Neural progenitor cell (in vitro differentiated cells): ENCODE data around the gene SMARCC1.

Experiments used
- CTCF ChIP-seq: fragments of 200-600 bp; sonication (generic); IDR thresholded peaks from 2 replicates; pipeline ENCODE4 v1.5.1; 2017; ENCODE audit warnings: antibody characterized with exemption, mild to moderate bottlenecking
- EZH2 ChIP-seq: fragments of 200-600 bp; sonication (generic); IDR thresholded peaks from 2 replicates; pipeline ENCODE4 v1.6.1; 2017; ENCODE audit warnings: antibody characterized with exemption, mild to moderate bottlenecking, moderate library complexity

- TF ChIP-seq CTCF (no peak), EZH2 (no peak)
These were observed 194.9 kb downstream of the SMARCC1 start for GRCh38 chr3:47586746-47587145.
